ENCODE data around the gene GABBR1.
A peak's percentile ranks its signal among the peaks of the same experiment; 100 is the strongest.
"Not testable (repeated sequence)": the region's sequence is repeated elsewhere in the genome, so short reads cannot be mapped to it uniquely, and the experiment has no call there.

The GABBR1 gene

GRCh38 chr6:29632789-29633533, at the start of gene GABBR1:
GABBR1 (minus strand) TSS chr6:29633183; CDS start chr6:29632385, 798 bp downstream.
- peak; percentile 94 for DNase-seq (ENCODE audit: low spot score)

- DNase-seq (ENCODE audit: low spot score) = no peak
Measured at GRCh38 chr6:29681811-29682210, 48.8 kb upstream of the GABBR1 start.

GRCh38 chr6:29680904-29681303, 47.9 kb upstream of the GABBR1 start, which contains the start of gene ZFP57:
ZFP57 (minus strand) TSS chr6:29681152; CDS start chr6:29677003, 4,149 bp downstream.
- DNase-seq (ENCODE audit: low spot score) = no peak

GRCh38 chr6:29680416-29680815, 47.4 kb upstream of the GABBR1 start:
- DNase-seq (ENCODE audit: low spot score) = no peak

GRCh38 chr6:29679962-29680361, 47.0 kb upstream of the GABBR1 start:
- no peak for DNase-seq (ENCODE audit: low spot score)

- DNase-seq (ENCODE audit: low spot score) = no peak
Measured at GRCh38 chr6:29678114-29678513, 45.1 kb upstream of the GABBR1 start.

GRCh38 chr6:29676981-29677601, 44.1 kb upstream of the GABBR1 start:
- DNase-seq (ENCODE audit: low spot score) = peak; percentile 54

GRCh38 chr6:29675561-29675960, 42.6 kb upstream of the GABBR1 start:
- no peak for DNase-seq (ENCODE audit: low spot score)

- DNase-seq (ENCODE audit: low spot score) = no peak
Measured at GRCh38 chr6:29674008-29674407, 41.0 kb upstream of the GABBR1 start.

GRCh38 chr6:29673161-29673560, 40.2 kb upstream of the GABBR1 start:
- no peak for DNase-seq (ENCODE audit: low spot score)

- DNase-seq (ENCODE audit: low spot score) = not testable (repeated sequence)
Measured at GRCh38 chr6:29672116-29672515, 39.1 kb upstream of the GABBR1 start.

GRCh38 chr6:29671026-29671425, 38.0 kb upstream of the GABBR1 start:
- DNase-seq (ENCODE audit: low spot score) = no peak

- peak; percentile 48 for DNase-seq (ENCODE audit: low spot score)
Measured at GRCh38 chr6:29667158-29667557, 34.2 kb upstream of the GABBR1 start.

- no peak for DNase-seq (ENCODE audit: low spot score)
Measured at GRCh38 chr6:29666826-29667130, 33.8 kb upstream of the GABBR1 start.

GRCh38 chr6:29665942-29666825, 33.2 kb upstream of the GABBR1 start:
- no peak for DNase-seq (ENCODE audit: low spot score)

GRCh38 chr6:29663300-29664042, 30.5 kb upstream of the GABBR1 start:
- no peak for DNase-seq (ENCODE audit: low spot score)

GRCh38 chr6:29661502-29662141, 28.6 kb upstream of the GABBR1 start:
- DNase-seq (ENCODE audit: low spot score) = peak; percentile 60

- DNase-seq (ENCODE audit: low spot score) = peak; percentile 27
Measured at GRCh38 chr6:29661071-29661470, 28.1 kb upstream of the GABBR1 start.

- DNase-seq (ENCODE audit: low spot score) = no peak
Measured at GRCh38 chr6:29656798-29657197, 23.8 kb upstream of the GABBR1 start, which contains the start of gene MOG. MOG (plus strand) TSS chr6:29657092; CDS start chr6:29657210, 118 bp downstream.

GRCh38 chr6:29656157-29656556, 23.2 kb upstream of the GABBR1 start:
- no peak for DNase-seq (ENCODE audit: low spot score)

GRCh38 chr6:29655658-29656057, 22.7 kb upstream of the GABBR1 start:
- DNase-seq (ENCODE audit: low spot score) = no peak

Measured in iPS-NIHi11 (cell line).